ENCODE data around the gene HCST. TPM values are rescaled to one million over a fixed set of nuclear protein-coding genes. Genes with fewer than 3 reads are reported as not detected.

The HCST gene
- total and polyA plus RNA-seq, 2 of the 13 experiments (the other 11 are each of a cell fraction or from before 2014, with no cell fraction given): 0.24 to 1.2 TPM

GRCh38 chr19:35882114-35882832 is 20.1 kb upstream of the HCST start (continued):
- no peak for TF ChIP-seq AFF4 (CRISPR knock-in tag; IDR thresholded peaks at IDR 0.05)

- no peak for ATAC-seq
- H3K9me3 ChIP-seq (ENCODE audit: low read length): no peaks in the 10 kb centered on the region
- no peak for TF ChIP-seq CBX1 (IDR thresholded peaks at IDR 0.05; ENCODE audit: low read depth)
- no peak for TF ChIP-seq RFXAP (CRISPR knock-in tag; IDR thresholded peaks at IDR 0.05; ENCODE audit: borderline replicate concordance)
- TF ChIP-seq HMGXB4 (CRISPR knock-in tag; IDR thresholded peaks at IDR 0.05; ENCODE audit: borderline replicate concordance in 1 of 2, low read depth in 1 of 2): no peak
- no peak for TF ChIP-seq KDM5B (CRISPR knock-in tag; IDR thresholded peaks at IDR 0.05; ENCODE audit: borderline replicate concordance)
- TF ChIP-seq MLX (CRISPR knock-in tag; IDR thresholded peaks at IDR 0.05): no peak
- TF ChIP-seq AKAP8 (CRISPR knock-in tag; IDR thresholded peaks at IDR 0.05): no peak
- TF ChIP-seq ZNF383 (CRISPR knock-in tag; IDR thresholded peaks at IDR 0.05; ENCODE audit: borderline replicate concordance): no peak
- no peak for TF ChIP-seq FOXK1 (CRISPR knock-in tag; IDR thresholded peaks at IDR 0.05; ENCODE audit: borderline replicate concordance, low read depth)
- no peak for TF ChIP-seq PTBP1 (IDR thresholded peaks at IDR 0.05; ENCODE audit: low read depth, low read length, poor library complexity, severe bottlenecking)
- H3K4me3 ChIP-seq (replicated peaks in 1 of 3; ENCODE audit: insufficient read depth in 1 of 3, low read depth in 2 of 3, low read length in 3 of 3): no peak overlapping the region
- FAIRE-seq: no peak
- CTCF ChIA-PET (ENCODE audit: low intra/inter-chr PET ratio, low total read pairs): no interaction called here
- no peaks in the 10 kb centered on the region for H3K4me1 ChIP-seq (ENCODE audit: insufficient read depth, low read length)
- H3K27ac ChIP-seq (ENCODE audit: extremely low read length, insufficient read depth, low read length): no peak overlapping the region
- no peak for DNase-seq (ENCODE audit: low spot score)
- intact Hi-C loops (cut with micrococcal nuclease; ENCODE audit: unreplicated experiment) (no loop called here), in situ Hi-C loops (cut with HindIII; ENCODE audit: extremely low pct_ligation_motif_present, low pct_unique_long_range_greater_than_20kb) (loop anchor here (10.0 kb wide), 1 partner anchor 51 kb away; the partner anchor contains the start of gene LRFN3)
- H4K20me1 ChIP-seq (ENCODE audit: insufficient read depth, low read length): no peaks in the 10 kb centered on the region
- peaks cover 1 to 8% of the 10 kb centered on the region in 2 experiments; a peak in 1 of 5 replicates for H3K36me3 ChIP-seq (replicated peaks in 1 of 2; ENCODE audit: control insufficient read depth in 1 of 2, insufficient read depth in 2 of 2, low read length in 2 of 2)
- POLR2A ChIA-PET: no interaction called here
- no peak overlapping the region for H3K9ac ChIP-seq (ENCODE audit: insufficient read depth, low read depth, low read length)
- no peaks in the 10 kb centered on the region for H3K27me3 ChIP-seq (ENCODE audit: control insufficient read depth in 1 of 2, insufficient read depth in 2 of 2, low read length in 2 of 2)
- WGBS (ENCODE audit: low lambda C conversion rate): 0% methylated on average over 2 of the region's 2 CpGs
- BruUV-seq (replicated peaks): no TSS peak
- no peak overlapping the region for H2AFZ ChIP-seq (ENCODE audit: low read length)
- no peak overlapping the region for H3K4me2 ChIP-seq (ENCODE audit: low read depth, low read length)
- no peaks in the 10 kb centered on the region for H3K79me2 ChIP-seq (ENCODE audit: insufficient read depth, low read length)
Observed at GRCh38 chr19:35883882-35884281, 18.4 kb upstream of the HCST start.
